Upper lobe of left lung (tissue), 6 donors: ENCODE results near the gene RNF114. TPM values are rescaled to one million over a fixed set of nuclear protein-coding genes. Genes with fewer than 3 reads are reported as not detected.

Experiments used
- ATAC-seq, 2 donors: fragments of 200-7000 bp; cut with Tn5 transposase; one replicate each; pipeline ENCODE4 v1.9.1; 2022; ENCODE audit warnings: mild to moderate bottlenecking in 2 of 2, moderate library complexity in 2 of 2; ENCODE audit not compliant: low FRiP score in 2 of 2
- DNase-seq, 2 donors: peaks; one replicate each; pipeline ENCODE4 v3.0.0-alpha.2; 2019 to 2020
- H3K27ac ChIP-seq, 4 donors: fragments of 200-600 bp; sonication (generic); one replicate each; pipeline ENCODE4 v1.5.1; 2016 to 2019
- H3K27me3 ChIP-seq, 4 donors: fragments of 200-600 bp; sonication (generic); one replicate each; pipeline ENCODE4 v1.5.1; 2017 to 2019
- H3K36me3 ChIP-seq, 4 donors: fragments of 200-600 bp; sonication (generic); one replicate each; pipeline ENCODE4 v1.5.1; 2016 to 2019
- H3K4me1 ChIP-seq, 4 donors: fragments of 200-600 bp; sonication (generic); one replicate each; pipeline ENCODE4 v1.5.1; 2018 to 2019
- H3K4me3 ChIP-seq, 4 donors: fragments of 200-600 bp; sonication (generic); one replicate each; pipeline ENCODE4 v1.5.1; 2017 to 2019; ENCODE audit warnings: mild to moderate bottlenecking in 2 of 4, moderate library complexity in 1 of 4
- H3K9me3 ChIP-seq, 4 donors: fragments of 200-600 bp; sonication (generic); one replicate each; pipeline ENCODE4 v1.5.1; 2018 to 2019
- CTCF ChIP-seq, 6 experiments: fragments of 450-650 bp in 4 of 6; fragments of 200-600 bp in 2 of 6; sonication (generic) in 2 of 6; IDR thresholded peaks; one replicate each; pipeline ENCODE4 v1.5.1; 2016 to 2019; ENCODE audit warnings: antibody characterized with exemption in 6 of 6
- EP300 ChIP-seq, 4 donors: sonication (generic); formaldehyde crosslinking; IDR thresholded peaks; one replicate each; pipeline ENCODE4 v1.5.1; 2017; ENCODE audit warnings: antibody characterized with exemption in 4 of 4, control low read depth in 2 of 4
- POLR2A ChIP-seq, 4 donors: fragments of 450-650 bp; IDR thresholded peaks; one replicate each; pipeline ENCODE4 v1.5.1; 2016 to 2017; ENCODE audit warnings: antibody characterized with exemption in 4 of 4, mild to moderate bottlenecking in 2 of 4
- POLR2AphosphoS5 ChIP-seq, 2 donors: sonication (generic); formaldehyde crosslinking; IDR thresholded peaks; one replicate each; pipeline ENCODE4 v1.5.1; 2017; ENCODE audit warnings: antibody characterized with exemption in 2 of 2
- WGBS, 2 donors: methylation state at CpG; one replicate each; pipeline ENCODE4 v1.1.5; 2017 to 2018; 5-methylcytosine and 5-hydroxymethylcytosine counted together
- total RNA-seq, 6 donors: library from RNA; depleted of rRNA in 4 of 6; stranded (reverse); fragments of >200 nt in 4 of 6; gene quantifications; one replicate each; pipeline versions ENCODE4 v1.1.0 to v1.2.1, GENCODE V29; 2016 to 2021
- donor health status: DM: no; HTN: no; CAD: no; lungs with moderate emphysema.
- donor health status: DM: no; HTN: yes; CAD: no; lungs with severe emphysema.

Gene RNF114
- total RNA-seq, 6 donors from 2014 or later = 72.4 to 248 (median 173) TPM

DNA sequence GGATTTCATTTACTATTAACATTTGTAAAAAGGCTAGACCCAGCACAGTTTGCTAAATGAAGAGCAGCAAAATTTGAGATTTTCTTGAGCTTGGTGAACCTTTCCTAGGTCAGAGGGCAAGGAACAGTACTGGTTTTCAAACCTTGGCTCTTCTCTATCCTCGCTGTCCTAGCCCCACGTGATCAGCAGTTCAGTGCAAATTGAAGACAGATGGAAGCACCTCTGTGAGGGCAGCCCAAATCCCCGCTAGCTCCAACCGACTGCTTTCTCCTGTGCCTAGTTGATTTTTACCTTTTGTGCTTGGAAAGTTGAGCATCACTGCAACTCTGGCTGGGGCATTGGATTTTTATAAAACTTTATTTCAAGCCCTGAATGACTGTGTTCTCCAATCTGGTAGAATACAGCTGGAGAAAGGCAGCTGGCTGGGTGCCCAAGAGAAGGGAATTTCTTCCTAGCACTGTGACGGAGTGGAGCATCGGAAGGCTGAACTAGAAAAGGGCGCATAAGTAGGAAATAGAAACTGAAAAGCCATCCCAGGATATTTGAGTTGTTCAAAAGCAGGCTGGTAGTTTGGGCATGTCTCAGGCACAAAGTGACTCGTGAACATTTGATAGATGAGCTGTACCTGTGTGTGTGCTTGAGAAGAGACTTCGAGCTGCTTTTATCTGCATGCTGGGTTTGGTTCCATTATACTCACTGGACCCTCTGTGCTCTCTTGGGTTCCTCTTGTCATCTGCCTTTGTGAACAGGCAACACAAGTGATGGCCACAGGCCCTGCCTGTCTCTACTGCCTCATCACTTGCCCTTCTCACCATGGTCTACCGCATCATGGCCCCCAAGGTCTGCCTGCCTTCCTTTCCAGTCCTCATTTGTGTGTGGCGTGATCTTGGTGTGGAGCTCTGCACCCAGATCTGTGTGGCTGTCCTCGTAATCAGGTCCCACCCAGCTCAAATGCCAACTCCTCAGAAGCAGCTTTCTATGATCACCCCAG is 2.3 kb downstream of the RNF114 start:
- Histone ChIP-seq H3K4me1 (peaks cover 30 to 59% (median 41%) of the 10 kb centered on the region in 4 donors), H3K4me3 (peak overlapping the region in 1 of 4 donors; percentile 86), H3K36me3 (peaks cover 7 to 35% (median 12%) of the 10 kb centered on the region in 4 donors), H3K27me3 (peaks cover 0 to 2% (median 0%) of the 10 kb centered on the region in 4 donors), H3K9me3 (no peaks in the 10 kb centered on the region), H3K27ac (peak overlapping the region; percentile 12 to 96 (median 32))
- 58 to 60% methylated on average over 12 of the region's 12 CpGs for WGBS, 2 donors
- DNase-seq (no peak), ATAC-seq (no peak)
- TF ChIP-seq EP300 (IDR thresholded peaks at IDR 0.05) = no peak
- TF ChIP-seq POLR2A (IDR thresholded peaks at IDR 0.05) = no peak
- no peak for TF ChIP-seq CTCF (IDR thresholded peaks at IDR 0.05)
- TF ChIP-seq POLR2AphosphoS5 (IDR thresholded peaks at IDR 0.05) = no peak

- Histone ChIP-seq H3K27ac (no peak overlapping the region), H3K4me1 (peaks cover 21 to 59% (median 35%) of the 10 kb centered on the region in 4 donors), H3K27me3 (no peaks in the 10 kb centered on the region), H3K4me3 (no peak overlapping the region), H3K9me3 (no peaks in the 10 kb centered on the region), H3K36me3 (peaks cover 23 to 62% (median 32%) of the 10 kb centered on the region in 4 donors)
- no peak for ATAC-seq
- TF ChIP-seq POLR2A (IDR thresholded peaks at IDR 0.05) (no peak), EP300 (IDR thresholded peaks at IDR 0.05) (no peak), POLR2AphosphoS5 (IDR thresholded peaks at IDR 0.05) (no peak), CTCF (IDR thresholded peaks at IDR 0.05) (no peak)
- 96 to 98% methylated on average over 15 of the region's 15 CpGs for WGBS, 2 donors
- DNase-seq = peak in 1 of 2 donors; percentile 52
Measured at GRCh38 chr20:49941456-49941855, 5.3 kb downstream of the RNF114 start.

DNA sequence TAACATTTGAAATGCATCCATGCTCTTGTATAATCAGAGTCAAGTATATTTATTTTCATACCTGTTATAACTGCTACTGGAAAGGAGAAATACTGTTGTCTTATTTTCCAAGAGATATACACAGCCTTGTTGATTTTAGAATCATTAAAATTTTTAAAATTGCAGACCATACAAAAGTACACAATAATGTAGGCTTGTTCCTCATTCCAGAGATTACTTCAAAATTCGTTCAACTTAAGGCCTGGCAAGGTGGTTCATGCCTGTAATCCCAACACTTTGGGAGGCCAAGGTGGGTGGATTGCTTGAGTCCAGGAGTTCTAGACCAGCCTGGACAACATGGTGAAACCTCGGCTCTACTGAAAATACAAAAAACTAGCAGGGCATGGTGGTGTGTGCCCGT is 6.1 kb downstream of the RNF114 start:
- H3K4me1 ChIP-seq = peaks cover 21 to 55% (median 32%) of the 10 kb centered on the region in 4 donors
- H3K4me3 ChIP-seq = no peak overlapping the region
- TF ChIP-seq POLR2AphosphoS5 (IDR thresholded peaks at IDR 0.05) = no peak
- no peak for TF ChIP-seq POLR2A (IDR thresholded peaks at IDR 0.05)
- TF ChIP-seq CTCF (IDR thresholded peaks at IDR 0.05) = no peak
- TF ChIP-seq EP300 (IDR thresholded peaks at IDR 0.05) = no peak
- no peaks in the 10 kb centered on the region for H3K9me3 ChIP-seq
- peaks cover 27 to 70% (median 39%) of the 10 kb centered on the region in 4 donors for H3K36me3 ChIP-seq
- DNase-seq (no peak), ATAC-seq (no peak)
- no peak overlapping the region for H3K27ac ChIP-seq
- WGBS, 2 donors = 70 to 79% methylated on average over 3 of the region's 3 CpGs
- no peaks in the 10 kb centered on the region for H3K27me3 ChIP-seq

- 94 to 96% methylated on average over 3 of the region's 3 CpGs for WGBS, 2 donors
- peaks cover 14 to 49% (median 25%) of the 10 kb centered on the region in 4 donors for H3K4me1 ChIP-seq
- H3K4me3 ChIP-seq = no peak overlapping the region
- TF ChIP-seq POLR2A (IDR thresholded peaks at IDR 0.05) = no peak
- TF ChIP-seq CTCF (IDR thresholded peaks at IDR 0.05) = no peak
- H3K27me3 ChIP-seq = no peaks in the 10 kb centered on the region
- ATAC-seq (no peak), DNase-seq (no peak)
- no peaks in the 10 kb centered on the region for H3K9me3 ChIP-seq
- peaks cover 27 to 73% (median 41%) of the 10 kb centered on the region in 4 donors for H3K36me3 ChIP-seq
- no peak overlapping the region for H3K27ac ChIP-seq
Measured at GRCh38 chr20:49942942-49943341, 6.7 kb downstream of the RNF114 start.
